Measurements from ENCODE around the gene SMAD7.

- TF ChIP-seq CTCF (IDR thresholded peaks at IDR 0.05) (no peak), POLR2AphosphoS5 (IDR thresholded peaks at IDR 0.05; ENCODE audit: insufficient read depth in 1 of 2, low read depth in 1 of 2) (no peak), POLR2A (IDR thresholded peaks at IDR 0.05) (no peak)
These were observed 8.1 kb downstream of the SMAD7 start for GRCh38 chr18:48942554-48943261.

Data from vagina (tissue), 2 donors.